NCI-H2029 (cell line): ENCODE measurements around the gene IPPK.

Source experiments
- DNase-seq: peaks from one replicate; lab custom pipeline; 2025; lab: John Stamatoyannopoulos, UW

IPPK gene

GRCh38 chr9:92657296-92658094 lies 12.4 kb downstream of the IPPK start:
- DNase-seq: no peak

GRCh38 chr9:92656537-92656925 lies 13.4 kb downstream of the IPPK start:
- no peak for DNase-seq

GRCh38 chr9:92655896-92656536 lies 13.9 kb downstream of the IPPK start:
- no peak for DNase-seq

- DNase-seq: no peak
These were observed 14.6 kb downstream of the IPPK start for GRCh38 chr9:92655366-92655765.

- no peak for DNase-seq
These were observed 15.2 kb downstream of the IPPK start for GRCh38 chr9:92654481-92655301.

- DNase-seq: no peak
These were observed 17.5 kb downstream of the IPPK start for GRCh38 chr9:92652461-92652860.

- DNase-seq: no peak
These were observed 18.9 kb downstream of the IPPK start for GRCh38 chr9:92650839-92651621.

- no peak for DNase-seq
These were observed 19.6 kb downstream of the IPPK start for GRCh38 chr9:92650296-92650695.

GRCh38 chr9:92649007-92649406 lies 20.9 kb downstream of the IPPK start:
- no peak for DNase-seq

GRCh38 chr9:92648474-92648971 lies 21.4 kb downstream of the IPPK start:
- DNase-seq: no peak

GRCh38 chr9:92647671-92648473 lies 22.1 kb downstream of the IPPK start:
- DNase-seq: no peak

GRCh38 chr9:92645041-92645440 lies 24.9 kb downstream of the IPPK start:
- no peak for DNase-seq

- DNase-seq: no peak
These were observed 25.7 kb downstream of the IPPK start for GRCh38 chr9:92644278-92644677.

- DNase-seq: no peak
These were observed 27.4 kb downstream of the IPPK start for GRCh38 chr9:92642564-92642963.

- no peak for DNase-seq
These were observed 27.9 kb downstream of the IPPK start for GRCh38 chr9:92642041-92642451.

GRCh38 chr9:92641092-92641809 lies 28.7 kb downstream of the IPPK start:
- DNase-seq: no peak

GRCh38 chr9:92640398-92641091 lies 29.4 kb downstream of the IPPK start:
- DNase-seq: no peak

- DNase-seq: no peak
These were observed 30.1 kb downstream of the IPPK start for GRCh38 chr9:92639791-92640271.

- no peak for DNase-seq
These were observed 30.8 kb downstream of the IPPK start for GRCh38 chr9:92639124-92639523.
